ENCODE data around the gene KIF20B.
A peak's percentile ranks its signal among the peaks of the same experiment; 100 is the strongest.

The KIF20B gene

GRCh38 chr10:89701242-89702120 is at the start of gene KIF20B:
Gene KIF20B, plus strand, starts transcription at chr10:89701590. Its CDS starts 3,705 bp downstream, at chr10:89705295.
- peak; percentile 92 to 93 for DNase-seq (ENCODE audit: low read depth in 2 of 2)

GRCh38 chr10:89651916-89652573 is 49.3 kb upstream of the KIF20B start:
- DNase-seq (ENCODE audit: low read depth in 2 of 2), result no peak

GRCh38 chr10:89652806-89653370 is 48.5 kb upstream of the KIF20B start:
- DNase-seq (ENCODE audit: low read depth in 2 of 2), result no peak

DNA sequence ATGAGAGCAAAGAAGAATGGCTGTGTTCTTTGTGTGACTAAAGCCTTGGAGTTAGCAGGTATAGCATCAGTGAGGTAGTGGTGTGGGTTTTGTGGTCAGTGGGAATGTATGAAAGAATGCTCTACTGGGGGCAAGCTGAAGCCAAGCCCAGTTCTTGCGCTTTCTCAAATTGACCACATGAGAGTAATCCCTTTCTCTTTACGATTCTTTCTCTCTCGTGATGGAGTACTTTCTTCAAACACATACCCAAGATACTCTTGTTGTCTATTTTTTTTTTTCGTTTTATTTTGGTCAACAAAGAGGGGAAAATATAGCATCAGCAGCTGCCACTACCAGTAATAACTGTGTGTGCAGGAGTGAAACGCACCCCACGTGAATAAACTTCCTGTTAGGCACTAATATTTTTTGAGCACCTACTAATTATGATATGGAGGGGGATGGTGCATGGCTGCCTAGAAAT is 48.0 kb upstream of the KIF20B start:
- DNase-seq (ENCODE audit: low read depth in 2 of 2), result no peak

GRCh38 chr10:89655722-89656121 is 45.7 kb upstream of the KIF20B start:
- DNase-seq (ENCODE audit: low read depth in 2 of 2), result no peak

DNA sequence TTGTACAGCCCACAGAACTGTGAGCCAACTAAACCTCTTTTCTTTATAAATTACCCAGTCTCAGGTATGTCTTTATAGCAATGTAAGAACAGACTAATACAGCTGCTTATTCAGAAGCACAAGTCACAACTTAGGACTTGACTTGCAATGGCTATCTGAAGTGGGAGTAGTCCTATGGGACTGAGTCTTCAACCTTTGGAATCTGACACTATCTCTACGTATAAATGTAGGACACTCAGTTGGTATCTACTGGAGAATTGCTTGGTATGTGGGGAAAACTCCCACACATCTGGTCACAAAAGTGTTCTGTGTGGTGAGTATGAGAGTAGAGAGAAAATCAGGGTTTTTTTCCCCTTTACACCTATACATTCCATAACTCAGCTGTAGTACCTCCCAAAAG is 44.1 kb upstream of the KIF20B start:
- DNase-seq (ENCODE audit: low read depth in 2 of 2), result no peak

DNA sequence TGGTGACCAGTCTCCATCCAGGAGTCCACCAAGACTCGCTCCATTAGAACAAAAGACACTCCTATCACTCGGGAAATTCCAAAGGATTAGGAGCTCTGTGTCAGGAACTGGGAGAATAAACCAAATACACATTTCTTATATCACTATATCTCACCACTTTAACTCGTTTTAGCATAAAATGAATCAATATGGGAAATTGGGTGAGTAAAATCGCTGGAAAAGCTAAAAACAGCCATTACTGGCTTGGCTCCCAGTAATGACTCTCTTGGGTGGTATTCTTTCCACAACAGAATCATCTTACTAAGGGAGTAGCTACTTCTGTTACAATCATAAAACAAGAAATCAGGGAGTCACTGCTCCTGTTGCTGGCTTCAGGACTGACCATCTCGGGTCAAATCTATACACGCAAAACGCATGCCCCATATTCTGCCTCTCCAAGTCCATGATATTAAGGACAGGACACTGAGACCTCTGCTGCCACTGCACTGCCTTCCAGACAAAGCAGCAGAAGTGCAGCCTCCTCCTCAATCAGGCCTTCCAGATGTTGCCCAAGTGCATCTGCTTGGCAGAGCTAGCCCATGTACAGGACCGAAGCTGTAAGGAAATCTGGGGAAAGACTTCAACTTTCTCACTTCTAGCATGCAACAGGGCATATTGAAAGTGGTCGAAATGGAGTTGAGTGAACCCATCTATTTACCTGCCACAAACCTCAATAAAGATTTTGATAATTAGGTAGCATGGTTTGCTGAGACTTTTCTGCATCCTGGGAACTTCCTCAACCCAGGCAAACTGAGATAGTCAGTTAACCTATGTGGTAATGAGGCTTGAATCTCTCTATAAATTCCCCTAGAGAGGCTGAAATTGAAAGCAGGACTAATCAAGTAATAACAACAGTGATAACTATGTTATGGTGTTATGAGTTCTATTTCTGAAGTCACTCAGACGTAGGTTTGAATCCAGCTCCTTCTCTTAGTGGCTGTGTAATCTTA is 42.0 kb upstream of the KIF20B start:
- DNase-seq (ENCODE audit: low read depth in 2 of 2), result no peak

GRCh38 chr10:89662596-89662995 is 38.8 kb upstream of the KIF20B start:
- DNase-seq (ENCODE audit: low read depth in 2 of 2), result no peak

GRCh38 chr10:89663144-89663543 is 38.2 kb upstream of the KIF20B start:
- no peak for DNase-seq (ENCODE audit: low read depth in 2 of 2)

DNA sequence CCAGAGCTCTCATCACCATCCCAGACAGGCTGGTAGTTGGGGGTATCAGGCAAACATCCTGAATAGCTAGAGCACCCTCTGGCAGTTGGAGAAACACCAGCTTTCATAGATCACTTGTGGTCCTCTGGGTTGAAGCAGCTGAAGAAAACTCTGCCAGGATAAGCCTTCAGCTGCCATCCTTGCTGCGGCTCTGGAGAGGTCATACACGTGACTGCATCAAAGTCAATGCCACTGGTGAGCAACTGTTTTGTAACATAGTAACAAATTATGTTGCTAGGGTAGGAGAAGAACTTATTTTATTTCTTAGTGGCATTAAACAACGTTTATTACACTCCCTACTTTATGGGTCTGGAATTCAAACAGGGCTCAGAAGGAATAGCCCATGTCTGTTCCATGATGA is 37.2 kb upstream of the KIF20B start:
- no peak for DNase-seq (ENCODE audit: low read depth in 2 of 2)

- no peak for DNase-seq (ENCODE audit: low read depth in 2 of 2)
Observed at GRCh38 chr10:89665302-89665701, 36.1 kb upstream of the KIF20B start.

GRCh38 chr10:89666138-89666537 is 35.3 kb upstream of the KIF20B start:
- no peak for DNase-seq (ENCODE audit: low read depth in 2 of 2)

DNA sequence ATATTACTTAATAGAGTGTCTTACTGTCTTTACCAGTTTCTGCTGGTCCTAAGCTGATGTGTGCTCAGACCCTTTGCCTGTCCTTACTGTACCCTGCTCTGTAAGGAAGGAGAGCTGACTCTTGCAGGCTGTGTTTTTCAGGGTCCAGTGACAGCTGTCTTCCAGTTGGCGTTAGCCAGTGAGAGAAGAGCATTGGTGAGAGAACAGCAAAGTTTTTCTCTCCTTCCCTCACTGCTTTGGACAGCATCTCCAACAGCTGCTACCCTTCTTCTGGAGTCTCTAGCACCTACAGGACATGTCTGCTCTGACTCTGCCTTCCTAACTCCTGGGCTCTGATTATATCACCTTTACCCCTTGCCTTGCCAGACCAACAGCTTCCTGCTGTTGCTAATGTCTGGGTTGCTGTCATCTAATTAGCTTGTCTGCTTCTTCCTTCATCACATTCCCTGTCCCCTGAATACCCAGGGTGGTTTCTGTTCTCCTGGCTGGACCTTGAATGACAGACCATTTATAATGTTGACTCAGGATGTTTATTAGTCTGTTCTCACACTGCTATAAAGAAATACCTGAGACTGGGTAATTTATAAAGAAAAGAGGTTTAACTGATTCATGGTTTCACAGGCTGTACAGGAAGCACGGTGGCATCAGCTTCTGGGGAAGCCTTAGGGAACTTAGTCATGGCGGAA is 32.9 kb upstream of the KIF20B start:
- DNase-seq (ENCODE audit: low read depth in 2 of 2), result no peak

GRCh38 chr10:89669985-89670384 is 31.4 kb upstream of the KIF20B start:
- no peak for DNase-seq (ENCODE audit: low read depth in 2 of 2)

DNA sequence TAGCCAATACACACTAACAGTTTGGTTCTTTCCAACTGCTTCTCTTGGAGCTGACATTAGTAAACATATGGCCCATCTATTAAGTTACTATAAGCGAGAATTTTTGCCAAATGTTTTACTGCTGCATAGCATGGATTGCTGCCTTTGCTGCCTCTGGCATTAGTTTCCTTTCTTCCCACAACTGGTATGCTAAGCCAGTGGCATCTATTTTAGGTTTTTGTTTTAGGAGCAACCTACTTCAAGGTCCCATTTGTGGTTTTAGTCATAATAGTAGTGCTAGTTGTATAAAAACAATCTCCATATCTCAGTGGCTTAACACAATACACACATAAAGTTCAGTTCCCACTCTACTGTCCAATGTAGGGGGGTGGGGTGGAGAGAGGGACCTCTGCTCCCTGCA is 30.5 kb upstream of the KIF20B start:
- no peak for DNase-seq (ENCODE audit: low read depth in 2 of 2)

DNA sequence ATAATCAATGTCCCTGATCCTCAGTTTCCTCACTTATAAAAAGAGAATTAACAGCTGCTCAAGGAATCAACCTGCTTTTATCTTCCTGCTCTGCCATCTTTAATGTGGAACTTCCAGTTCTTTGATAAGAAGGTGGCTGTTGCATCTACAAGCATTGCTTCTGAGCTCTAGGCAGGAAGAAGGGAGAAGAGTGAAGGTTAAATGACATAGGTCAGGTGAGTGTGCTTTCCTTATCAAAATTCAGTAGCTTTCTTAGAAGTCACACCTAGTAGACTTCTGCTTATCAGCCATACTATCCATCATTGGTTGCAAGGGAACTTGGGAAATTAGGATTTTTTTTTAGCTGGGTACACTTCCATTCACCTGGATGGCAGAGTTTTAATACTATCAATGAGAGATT is 24.0 kb upstream of the KIF20B start:
- no peak for DNase-seq (ENCODE audit: low read depth in 2 of 2)

GRCh38 chr10:89679986-89680385 is 21.4 kb upstream of the KIF20B start:
- DNase-seq (ENCODE audit: low read depth in 2 of 2), result no peak

DNA sequence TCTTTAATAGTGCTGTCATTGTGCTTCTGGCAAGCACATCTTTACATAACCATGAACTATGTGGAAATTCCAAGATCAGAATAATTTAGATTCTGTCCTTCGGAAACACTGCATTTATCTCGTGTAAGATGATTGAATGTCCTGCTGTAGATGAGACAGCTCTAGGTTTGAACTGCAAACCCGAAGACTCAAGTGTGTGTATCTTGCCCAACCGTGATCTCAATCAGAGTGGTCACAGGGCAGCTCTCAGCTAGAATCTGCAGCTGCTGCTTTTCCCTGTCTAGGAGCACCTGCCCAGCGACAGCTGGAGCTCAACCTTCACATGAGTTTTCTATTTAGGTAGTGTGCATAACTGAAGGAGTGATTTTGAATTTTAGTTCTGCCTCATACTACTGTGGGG is 17.5 kb upstream of the KIF20B start:
- DNase-seq (ENCODE audit: low read depth in 2 of 2), result no peak

GRCh38 chr10:89684604-89685003 is 16.8 kb upstream of the KIF20B start:
- DNase-seq (ENCODE audit: low read depth in 2 of 2), result no peak

GRCh38 chr10:89685936-89686335 is 15.5 kb upstream of the KIF20B start:
- no peak for DNase-seq (ENCODE audit: low read depth in 2 of 2)

- no peak for DNase-seq (ENCODE audit: low read depth in 2 of 2)
Observed at GRCh38 chr10:89690027-89690426, 11.4 kb upstream of the KIF20B start.
